ENCODE results near the gene AMZ1. TPM values are rescaled to one million over a fixed set of nuclear protein-coding genes. Genes with fewer than 3 reads are reported as not detected.
A peak's percentile ranks its signal among the peaks of the same experiment; 100 is the strongest.

AMZ1 gene
- total RNA-seq, 1 experiment from 2014 or later, result 0.85 TPM

- Mint-ChIP-seq H3K27me3 (ENCODE audit: low read depth) (no peaks in the 10 kb centered on the region), H3K4me3 (no peak overlapping the region), H3K4me1 (peaks cover 6% of the 10 kb centered on the region; the same call in 1 of the 2 replicates), H3K27ac (peak overlapping the region; percentile 83), H3K9me3 (no peaks in the 10 kb centered on the region), H3K36me3 (peaks cover 16% of the 10 kb centered on the region)
- ChIA-PET POLR2A (no interaction called here), CTCF (interaction anchor here (0.6 to 4.5 kb wide), 12 partner anchors 10 to 209 kb away, joined by 3 to 32 read pairs (median 8); no protein-coding TSS in a partner anchor)
- no peak for ATAC-seq
- peak; percentile 58 for TF ChIP-seq CTCF (IDR thresholded peaks at IDR 0.05)
- TF ChIP-seq ZNF121 (CRISPR knock-in tag; IDR thresholded peaks at IDR 0.05), result peak; percentile 90
- no peak for TF ChIP-seq ZBTB21 (CRISPR knock-in tag; IDR thresholded peaks at IDR 0.05; ENCODE audit: borderline replicate concordance)
- no peak for DNase-seq (ENCODE audit: low spot score)
These were observed 27.5 kb upstream of the AMZ1 start for GRCh38 chr7:2660359-2661095.

DNA sequence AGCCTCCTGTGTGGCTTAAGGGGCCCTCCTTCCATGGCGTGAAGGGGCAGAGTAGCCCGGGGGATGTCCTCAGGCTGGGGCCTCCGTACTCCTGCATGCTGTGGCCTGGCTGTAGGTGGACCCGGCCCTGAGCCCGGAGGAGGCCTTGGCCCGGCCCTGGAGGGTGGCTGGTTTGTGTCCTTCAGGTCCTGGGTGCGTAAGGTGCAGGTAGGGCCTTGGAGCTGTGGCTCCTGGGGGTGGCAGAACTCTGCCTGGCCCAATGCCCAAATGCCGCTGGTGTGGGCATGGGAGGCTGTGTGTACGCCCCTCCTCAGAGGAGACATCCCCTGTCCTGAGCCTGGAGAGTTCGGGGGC is 26.9 kb upstream of the AMZ1 start:
- no peaks in the 10 kb centered on the region for H3K27me3 Mint-ChIP-seq (ENCODE audit: low read depth)
- POLR2A ChIA-PET, result no interaction called here

GRCh38 chr7:2661602-2662272 is 26.3 kb upstream of the AMZ1 start:
- H3K4me3 Mint-ChIP-seq, result no peak overlapping the region
- CTCF ChIA-PET, result interaction anchor here (0.6 to 4.5 kb wide), 13 partner anchors 9 to 210 kb away, joined by 3 to 32 read pairs (median 3); partner anchors contain the start of gene TTYH3
- TF ChIP-seq, protein P1, sequence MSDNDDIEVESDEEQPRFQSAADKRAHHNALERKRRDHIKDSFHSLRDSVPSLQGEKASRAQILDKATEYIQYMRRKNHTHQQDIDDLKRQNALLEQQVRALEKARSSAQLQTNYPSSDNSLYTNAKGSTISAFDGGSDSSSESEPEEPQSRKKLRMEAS (CRISPR knock-in tag; IDR thresholded peaks at IDR 0.05), result no peak
- TF ChIP-seq TP53 (CRISPR knock-in tag; IDR thresholded peaks at IDR 0.05) (no peak), ZNF671 (CRISPR knock-in tag; IDR thresholded peaks at IDR 0.05) (no peak), TCF7 (CRISPR knock-in tag; IDR thresholded peaks at IDR 0.05; ENCODE audit: low read depth) (no peak), ZNF263 (CRISPR knock-in tag; IDR thresholded peaks at IDR 0.05; ENCODE audit: low read depth) (no peak), CREM (CRISPR knock-in tag; IDR thresholded peaks at IDR 0.05) (no peak)
- TF ChIP-seq, protein P2, sequence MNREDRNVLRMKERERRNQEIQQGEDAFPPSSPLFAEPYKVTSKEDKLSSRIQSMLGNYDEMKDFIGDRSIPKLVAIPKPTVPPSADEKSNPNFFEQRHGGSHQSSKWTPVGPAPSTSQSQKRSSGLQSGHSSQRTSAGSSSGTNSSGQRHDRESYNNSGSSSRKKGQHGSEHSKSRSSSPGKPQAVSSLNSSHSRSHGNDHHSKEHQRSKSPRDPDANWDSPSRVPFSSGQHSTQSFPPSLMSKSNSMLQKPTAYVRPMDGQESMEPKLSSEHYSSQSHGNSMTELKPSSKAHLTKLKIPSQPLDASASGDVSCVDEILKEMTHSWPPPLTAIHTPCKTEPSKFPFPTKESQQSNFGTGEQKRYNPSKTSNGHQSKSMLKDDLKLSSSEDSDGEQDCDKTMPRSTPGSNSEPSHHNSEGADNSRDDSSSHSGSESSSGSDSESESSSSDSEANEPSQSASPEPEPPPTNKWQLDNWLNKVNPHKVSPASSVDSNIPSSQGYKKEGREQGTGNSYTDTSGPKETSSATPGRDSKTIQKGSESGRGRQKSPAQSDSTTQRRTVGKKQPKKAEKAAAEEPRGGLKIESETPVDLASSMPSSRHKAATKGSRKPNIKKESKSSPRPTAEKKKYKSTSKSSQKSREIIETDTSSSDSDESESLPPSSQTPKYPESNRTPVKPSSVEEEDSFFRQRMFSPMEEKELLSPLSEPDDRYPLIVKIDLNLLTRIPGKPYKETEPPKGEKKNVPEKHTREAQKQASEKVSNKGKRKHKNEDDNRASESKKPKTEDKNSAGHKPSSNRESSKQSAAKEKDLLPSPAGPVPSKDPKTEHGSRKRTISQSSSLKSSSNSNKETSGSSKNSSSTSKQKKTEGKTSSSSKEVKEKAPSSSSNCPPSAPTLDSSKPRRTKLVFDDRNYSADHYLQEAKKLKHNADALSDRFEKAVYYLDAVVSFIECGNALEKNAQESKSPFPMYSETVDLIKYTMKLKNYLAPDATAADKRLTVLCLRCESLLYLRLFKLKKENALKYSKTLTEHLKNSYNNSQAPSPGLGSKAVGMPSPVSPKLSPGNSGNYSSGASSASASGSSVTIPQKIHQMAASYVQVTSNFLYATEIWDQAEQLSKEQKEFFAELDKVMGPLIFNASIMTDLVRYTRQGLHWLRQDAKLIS (CRISPR knock-in tag; IDR thresholded peaks at IDR 0.05; ENCODE audit: borderline replicate concordance), result no peak
- TF ChIP-seq, protein P3, sequence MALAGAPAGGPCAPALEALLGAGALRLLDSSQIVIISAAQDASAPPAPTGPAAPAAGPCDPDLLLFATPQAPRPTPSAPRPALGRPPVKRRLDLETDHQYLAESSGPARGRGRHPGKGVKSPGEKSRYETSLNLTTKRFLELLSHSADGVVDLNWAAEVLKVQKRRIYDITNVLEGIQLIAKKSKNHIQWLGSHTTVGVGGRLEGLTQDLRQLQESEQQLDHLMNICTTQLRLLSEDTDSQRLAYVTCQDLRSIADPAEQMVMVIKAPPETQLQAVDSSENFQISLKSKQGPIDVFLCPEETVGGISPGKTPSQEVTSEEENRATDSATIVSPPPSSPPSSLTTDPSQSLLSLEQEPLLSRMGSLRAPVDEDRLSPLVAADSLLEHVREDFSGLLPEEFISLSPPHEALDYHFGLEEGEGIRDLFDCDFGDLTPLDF (CRISPR knock-in tag; IDR thresholded peaks at IDR 0.05), result no peak
- TF ChIP-seq, protein P4, sequence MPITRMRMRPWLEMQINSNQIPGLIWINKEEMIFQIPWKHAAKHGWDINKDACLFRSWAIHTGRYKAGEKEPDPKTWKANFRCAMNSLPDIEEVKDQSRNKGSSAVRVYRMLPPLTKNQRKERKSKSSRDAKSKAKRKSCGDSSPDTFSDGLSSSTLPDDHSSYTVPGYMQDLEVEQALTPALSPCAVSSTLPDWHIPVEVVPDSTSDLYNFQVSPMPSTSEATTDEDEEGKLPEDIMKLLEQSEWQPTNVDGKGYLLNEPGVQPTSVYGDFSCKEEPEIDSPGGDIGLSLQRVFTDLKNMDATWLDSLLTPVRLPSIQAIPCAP (CRISPR knock-in tag; IDR thresholded peaks at IDR 0.05), result no peak

More for the DNA sequence above, 26.9 kb upstream of the AMZ1 start:
- DNase-seq (ENCODE audit: low spot score) (no peak), ATAC-seq (no peak)
- Mint-ChIP-seq H3K36me3 (peaks cover 12% of the 10 kb centered on the region), H3K4me1 (peaks cover 6% of the 10 kb centered on the region; the same call in 1 of the 2 replicates), H3K4me3 (no peak overlapping the region), H3K27ac (no peak overlapping the region), H3K9me3 (no peaks in the 10 kb centered on the region)
- CTCF ChIA-PET, result interaction anchor here (0.6 to 4.5 kb wide), 9 partner anchors 10 to 209 kb away, joined by 3 to 32 read pairs (median 10); partner anchors contain the start of gene TTYH3
- TF ChIP-seq JUN (CRISPR knock-in tag; IDR thresholded peaks at IDR 0.05) (no peak), IRF2 (CRISPR knock-in tag; IDR thresholded peaks at IDR 0.05; ENCODE audit: borderline replicate concordance, low read depth) (no peak), TCF7 (CRISPR knock-in tag; IDR thresholded peaks at IDR 0.05; ENCODE audit: low read depth) (no peak), CREM (CRISPR knock-in tag; IDR thresholded peaks at IDR 0.05) (no peak), FOXP1 (CRISPR knock-in tag; IDR thresholded peaks at IDR 0.05; ENCODE audit: borderline replicate concordance) (0 out of 2 replicates have a peak, but pooled peaks have one; percentile 31), ZNF317 (CRISPR knock-in tag; IDR thresholded peaks at IDR 0.05; ENCODE audit: borderline replicate concordance, low read depth) (no peak)
- TF ChIP-seq, protein P5, sequence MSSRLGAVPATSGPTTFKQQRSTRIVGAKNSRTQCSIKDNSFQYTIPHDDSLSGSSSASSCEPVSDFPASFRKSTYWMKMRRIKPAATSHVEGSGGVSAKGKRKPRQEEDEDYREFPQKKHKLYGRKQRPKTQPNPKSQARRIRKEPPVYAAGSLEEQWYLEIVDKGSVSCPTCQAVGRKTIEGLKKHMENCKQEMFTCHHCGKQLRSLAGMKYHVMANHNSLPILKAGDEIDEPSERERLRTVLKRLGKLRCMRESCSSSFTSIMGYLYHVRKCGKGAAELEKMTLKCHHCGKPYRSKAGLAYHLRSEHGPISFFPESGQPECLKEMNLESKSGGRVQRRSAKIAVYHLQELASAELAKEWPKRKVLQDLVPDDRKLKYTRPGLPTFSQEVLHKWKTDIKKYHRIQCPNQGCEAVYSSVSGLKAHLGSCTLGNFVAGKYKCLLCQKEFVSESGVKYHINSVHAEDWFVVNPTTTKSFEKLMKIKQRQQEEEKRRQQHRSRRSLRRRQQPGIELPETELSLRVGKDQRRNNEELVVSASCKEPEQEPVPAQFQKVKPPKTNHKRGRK (CRISPR knock-in tag; IDR thresholded peaks at IDR 0.05; ENCODE audit: borderline replicate concordance), result no peak
- TF ChIP-seq, protein P6, sequence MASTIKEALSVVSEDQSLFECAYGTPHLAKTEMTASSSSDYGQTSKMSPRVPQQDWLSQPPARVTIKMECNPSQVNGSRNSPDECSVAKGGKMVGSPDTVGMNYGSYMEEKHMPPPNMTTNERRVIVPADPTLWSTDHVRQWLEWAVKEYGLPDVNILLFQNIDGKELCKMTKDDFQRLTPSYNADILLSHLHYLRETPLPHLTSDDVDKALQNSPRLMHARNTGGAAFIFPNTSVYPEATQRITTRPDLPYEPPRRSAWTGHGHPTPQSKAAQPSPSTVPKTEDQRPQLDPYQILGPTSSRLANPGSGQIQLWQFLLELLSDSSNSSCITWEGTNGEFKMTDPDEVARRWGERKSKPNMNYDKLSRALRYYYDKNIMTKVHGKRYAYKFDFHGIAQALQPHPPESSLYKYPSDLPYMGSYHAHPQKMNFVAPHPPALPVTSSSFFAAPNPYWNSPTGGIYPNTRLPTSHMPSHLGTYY (CRISPR knock-in tag; IDR thresholded peaks at IDR 0.05), result no peak

More at GRCh38 chr7:2661602-2662272, 26.3 kb upstream of the AMZ1 start:
- POLR2A ChIA-PET, result no interaction called here
- no peaks in the 10 kb centered on the region for H3K9me3 Mint-ChIP-seq
- ATAC-seq (no peak; the same call in 1 of the 2 replicates), DNase-seq (ENCODE audit: low spot score) (no peak)
- H3K36me3 Mint-ChIP-seq, result peaks cover 8% of the 10 kb centered on the region
- H3K27ac Mint-ChIP-seq, result no peak overlapping the region; the same call in 1 of the 2 replicates
- H3K4me1 Mint-ChIP-seq, result peaks cover 6% of the 10 kb centered on the region; the same call in 1 of the 2 replicates
- no peaks in the 10 kb centered on the region for H3K27me3 Mint-ChIP-seq (ENCODE audit: low read depth)
